ENCODE data around the gene STX3. TPM values are rescaled to one million over a fixed set of nuclear protein-coding genes. Genes with fewer than 3 reads are reported as not detected.

STX3 gene
- total and polyA plus RNA-seq, 2 of the 4 experiments (the other 2 are of a cell fraction), result 5.0 to 5.4 TPM

- in situ Hi-C loops (cut with MboI; ENCODE audit: low sequenced_read_pairs), result no loop called here
- POLR2A ChIA-PET (ENCODE audit: unreplicated experiment), result no interaction called here
Measured at GRCh38 chr11:59787255-59787588, 32.0 kb downstream of the STX3 start.

More at GRCh38 chr11:59787255-59787588, 32.0 kb downstream of the STX3 start:
- Histone ChIP-seq H3K4me3 (ENCODE audit: insufficient read depth, low read depth, low read length) (no peak overlapping the region), H2BK5ac (ENCODE audit: low read depth, low read length, poor library complexity, severe bottlenecking) (peak overlapping the region; percentile 56), H3K23ac (ENCODE audit: low read depth, low read length) (peak overlapping the region; percentile 16; the same call in 1 of the 2 replicates), H3K9me3 (ENCODE audit: control insufficient read depth, insufficient read depth, low read length) (no peaks in the 10 kb centered on the region), H4K91ac (ENCODE audit: insufficient read depth, low read depth, low read length) (peak overlapping the region; percentile 58), H4K20me1 (ENCODE audit: insufficient read depth, low read length) (no peaks in the 10 kb centered on the region; the same call in 1 of the 2 replicates), H3K4me1 (ENCODE audit: control insufficient read depth, insufficient read depth, low read length) (peaks cover 6% of the 10 kb centered on the region), H2BK120ac (ENCODE audit: low read depth, low read length) (peak overlapping the region; percentile 72), H3K27ac (ENCODE audit: insufficient read depth, low read length) (peak overlapping the region; percentile 62; the same call in 1 of the 2 replicates), H3K18ac (ENCODE audit: low read depth, low read length) (peak overlapping the region; percentile 33; the same call in 1 of the 2 replicates), H3K4ac (ENCODE audit: low read depth, low read length) (peak overlapping the region; percentile 83), H3K14ac (replicated peaks; ENCODE audit: low read depth, low read length) (peak overlapping the region; percentile 61; the same call in 1 of the 2 replicates), H2BK20ac (ENCODE audit: low read depth, low read length) (peak overlapping the region; percentile 86), H3K9me1 (ENCODE audit: insufficient read depth, low read length) (peaks cover 11% of the 10 kb centered on the region; the same call in 1 of the 2 replicates), H3K9ac (ENCODE audit: low read depth, low read length) (no peak overlapping the region), H3K56ac (ENCODE audit: extremely low read depth, insufficient read depth, low read length) (no peak overlapping the region), H3K36me3 (ENCODE audit: control insufficient read depth, insufficient read depth, low read length) (peaks cover 5% of the 10 kb centered on the region), H2BK15ac (ENCODE audit: low read depth, low read length) (peak overlapping the region; percentile 73; the same call in 1 of the 3 replicates), H2AK9ac (replicated peaks; ENCODE audit: low read depth, low read length, poor library complexity) (no peak overlapping the region), H2AK5ac (ENCODE audit: low read depth, low read length) (peak overlapping the region; percentile 76), H4K5ac (ENCODE audit: low read depth, low read length) (peak overlapping the region; percentile 60), H2AFZ (replicated peaks; ENCODE audit: low read length, poor library complexity) (peak overlapping the region; percentile 28), H3K79me1 (ENCODE audit: low read depth in 1 of 2, low read length in 2 of 2) (peaks cover 0 to 6% of the 10 kb centered on the region in 2 experiments; a peak in 1 of 4 replicates), H3K4me2 (ENCODE audit: low read depth, low read length) (peak overlapping the region; percentile 63), H4K8ac (ENCODE audit: low read depth in 2 of 2, low read length in 2 of 2) (peak overlapping the region in 1 of 2 experiments; percentile 58; a peak in 2 of 4 replicates), H3K27me3 (ENCODE audit: control insufficient read depth, insufficient read depth, low read length) (no peaks in the 10 kb centered on the region)
- no peak for DNase-seq
- CTCF ChIA-PET, result interaction anchor here (0.8 to 1.1 kb wide), 3 partner anchors 32 to 250 kb away, joined by 3 read pairs; partner anchors contain the start of gene STX3
- intact Hi-C loops (cut with micrococcal nuclease) (loop anchor here (1.0 kb wide), 1 partner anchor 32 kb away; the partner anchor contains the start of gene STX3), dilution Hi-C loops (cut with HindIII; ENCODE audit: low sequenced_read_pairs, unreplicated experiment) (no loop called here)
- TF ChIP-seq RAD21 (IDR thresholded peaks at IDR 0.05; ENCODE audit: low read length) (no peak), POLR2A (IDR thresholded peaks at IDR 0.05; ENCODE audit: low read depth, low read length) (no peak), SMC3 (IDR thresholded peaks at IDR 0.05; ENCODE audit: low read depth, low read length) (no peak), CHD1 (IDR thresholded peaks at IDR 0.05; ENCODE audit: low read depth, low read length) (no peak), BHLHE40 (IDR thresholded peaks at IDR 0.05; ENCODE audit: low read depth, low read length) (no peak), FOS (IDR thresholded peaks at IDR 0.05; ENCODE audit: low read depth, low read length) (no peak), RCOR1 (IDR thresholded peaks at IDR 0.05; ENCODE audit: insufficient replicate concordance, low read length) (no peak), MXI1 (IDR thresholded peaks at IDR 0.05; ENCODE audit: borderline replicate concordance, low read depth, low read length) (no peak), MAFK (IDR thresholded peaks at IDR 0.05; ENCODE audit: low read depth, low read length) (no peak), CEBPB (IDR thresholded peaks at IDR 0.05; ENCODE audit: low read depth, low read length) (no peak)
- TF ChIP-seq, protein P1, sequence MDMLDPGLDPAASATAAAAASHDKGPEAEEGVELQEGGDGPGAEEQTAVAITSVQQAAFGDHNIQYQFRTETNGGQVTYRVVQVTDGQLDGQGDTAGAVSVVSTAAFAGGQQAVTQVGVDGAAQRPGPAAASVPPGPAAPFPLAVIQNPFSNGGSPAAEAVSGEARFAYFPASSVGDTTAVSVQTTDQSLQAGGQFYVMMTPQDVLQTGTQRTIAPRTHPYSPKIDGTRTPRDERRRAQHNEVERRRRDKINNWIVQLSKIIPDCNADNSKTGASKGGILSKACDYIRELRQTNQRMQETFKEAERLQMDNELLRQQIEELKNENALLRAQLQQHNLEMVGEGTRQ (IDR thresholded peaks at IDR 0.05; ENCODE audit: low read depth, low read length), result no peak
- WGBS, 2 experiments (ENCODE audit: extremely low coverage in 2 of 2, insufficient read length in 1 of 2), result 89% methylated on average over 3 of the region's 4 CpGs; no CpG with 5 or more reads in 1 of the 2 experiments
- peak; percentile 54 for ATAC-seq (ENCODE audit: low read depth)
- no TSS peak for BruUV-seq (replicated peaks)
